ENCODE data around the gene HOXC11.

Gene HOXC11

GRCh38 chr12:54009171-54010052, 36.5 kb downstream of the HOXC11 start:
- DNase-seq (ENCODE audit: low read depth in 2 of 2), result no peak

- no peak for DNase-seq (ENCODE audit: low read depth in 2 of 2)
Measured at GRCh38 chr12:54010053-54010971, 37.4 kb downstream of the HOXC11 start.

- DNase-seq (ENCODE audit: low read depth in 2 of 2), result no peak
Measured at GRCh38 chr12:54010972-54011664, 38.2 kb downstream of the HOXC11 start.

- DNase-seq (ENCODE audit: low read depth in 2 of 2), result no peak
Measured at GRCh38 chr12:54011665-54012532, 39.0 kb downstream of the HOXC11 start.

GRCh38 chr12:54012631-54013409, 39.9 kb downstream of the HOXC11 start:
- no peak for DNase-seq (ENCODE audit: low read depth in 2 of 2)

- no peak for DNase-seq (ENCODE audit: low read depth in 2 of 2)
Measured at GRCh38 chr12:54014377-54015017, 41.6 kb downstream of the HOXC11 start.

GRCh38 chr12:54015018-54015931, 42.3 kb downstream of the HOXC11 start:
- DNase-seq (ENCODE audit: low read depth in 2 of 2), result no peak

- no peak for DNase-seq (ENCODE audit: low read depth in 2 of 2)
Measured at GRCh38 chr12:54016051-54016450, 43.1 kb downstream of the HOXC11 start.

- no peak for DNase-seq (ENCODE audit: low read depth in 2 of 2)
Measured at GRCh38 chr12:54016478-54016964, 43.6 kb downstream of the HOXC11 start.

GRCh38 chr12:54017027-54017788, 44.3 kb downstream of the HOXC11 start:
- no peak for DNase-seq (ENCODE audit: low read depth in 2 of 2)

GRCh38 chr12:54017878-54018467, 45.0 kb downstream of the HOXC11 start:
- DNase-seq (ENCODE audit: low read depth in 2 of 2), result peak; percentile 50 to 59

GRCh38 chr12:54018468-54018984, 45.6 kb downstream of the HOXC11 start:
- DNase-seq (ENCODE audit: low read depth in 2 of 2), result no peak

GRCh38 chr12:54019091-54019811, 46.3 kb downstream of the HOXC11 start:
- no peak for DNase-seq (ENCODE audit: low read depth in 2 of 2)

GRCh38 chr12:54019924-54020590, 47.1 kb downstream of the HOXC11 start:
- DNase-seq (ENCODE audit: low read depth in 2 of 2), result no peak

- no peak for DNase-seq (ENCODE audit: low read depth in 2 of 2)
Measured at GRCh38 chr12:54020591-54021405, 47.9 kb downstream of the HOXC11 start.
